ENCODE data around the gene ABCA1. TPM values are rescaled to one million over a fixed set of nuclear protein-coding genes. Genes with fewer than 3 reads are reported as not detected.
"Not testable (repeated sequence)": the region's sequence is repeated elsewhere in the genome, so short reads cannot be mapped to it uniquely, and the experiment has no call there.

Gene ABCA1
- total RNA-seq, 1 experiment from 2014 or later, result 0.04 TPM

- Histone ChIP-seq H3K27ac (no peak overlapping the region), H3K36me3 (no peaks in the 10 kb centered on the region), H3K27me3 (no peaks in the 10 kb centered on the region; the same call in 1 of the 2 replicates), H3K4me3 (no peak overlapping the region), H3K4me1 (no peaks in the 10 kb centered on the region), H3K9me3 (replicated peaks) (no peaks in the 10 kb centered on the region)
- no peak for DNase-seq
These were observed 149.2 kb downstream of the ABCA1 start for GRCh38 chr9:104778802-104779201.

- no peaks in the 10 kb centered on the region for H3K36me3 ChIP-seq
- no peak for DNase-seq
- no peak overlapping the region for H3K27ac ChIP-seq
- H3K9me3 ChIP-seq (replicated peaks), result no peaks in the 10 kb centered on the region
- H3K4me1 ChIP-seq, result no peaks in the 10 kb centered on the region; the same call in 1 of the 2 replicates
- no peak overlapping the region for H3K4me3 ChIP-seq
- no peaks in the 10 kb centered on the region; the same call in 1 of the 2 replicates for H3K27me3 ChIP-seq
These were observed 151.2 kb downstream of the ABCA1 start for GRCh38 chr9:104776797-104777196.

- no peaks in the 10 kb centered on the region; the same call in 1 of the 2 replicates for H3K27me3 ChIP-seq
- DNase-seq, result no peak
- no peaks in the 10 kb centered on the region for H3K9me3 ChIP-seq (replicated peaks)
- no peaks in the 10 kb centered on the region; the same call in 1 of the 2 replicates for H3K4me1 ChIP-seq
- no peaks in the 10 kb centered on the region for H3K36me3 ChIP-seq
- H3K27ac ChIP-seq, result no peak overlapping the region
- no peak overlapping the region for H3K4me3 ChIP-seq
These were observed 152.0 kb downstream of the ABCA1 start for GRCh38 chr9:104775976-104776375.

DNA sequence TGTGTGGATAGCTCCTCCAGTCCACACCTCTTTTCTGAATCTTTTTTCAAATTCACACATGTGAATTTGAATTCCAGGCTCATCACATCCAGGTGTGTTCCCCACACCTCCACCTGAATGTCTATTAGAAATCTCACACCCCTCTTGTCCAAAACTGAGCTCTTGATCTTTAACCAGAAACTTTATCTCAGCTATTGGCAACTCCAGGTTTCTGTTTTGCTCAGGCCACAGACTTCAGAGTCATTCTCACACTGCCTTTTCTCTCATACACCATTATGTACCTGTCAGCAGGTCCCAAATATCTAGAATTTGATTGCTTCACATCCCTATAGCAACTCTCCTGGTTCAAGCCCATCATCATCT is 152.4 kb downstream of the ABCA1 start:
- Histone ChIP-seq H3K36me3 (no peaks in the 10 kb centered on the region), H3K4me1 (no peaks in the 10 kb centered on the region; the same call in 1 of the 2 replicates), H3K27ac (no peak overlapping the region), H3K27me3 (no peaks in the 10 kb centered on the region; the same call in 1 of the 2 replicates), H3K4me3 (no peak overlapping the region), H3K9me3 (replicated peaks) (no peaks in the 10 kb centered on the region)
- no peak for DNase-seq

DNA sequence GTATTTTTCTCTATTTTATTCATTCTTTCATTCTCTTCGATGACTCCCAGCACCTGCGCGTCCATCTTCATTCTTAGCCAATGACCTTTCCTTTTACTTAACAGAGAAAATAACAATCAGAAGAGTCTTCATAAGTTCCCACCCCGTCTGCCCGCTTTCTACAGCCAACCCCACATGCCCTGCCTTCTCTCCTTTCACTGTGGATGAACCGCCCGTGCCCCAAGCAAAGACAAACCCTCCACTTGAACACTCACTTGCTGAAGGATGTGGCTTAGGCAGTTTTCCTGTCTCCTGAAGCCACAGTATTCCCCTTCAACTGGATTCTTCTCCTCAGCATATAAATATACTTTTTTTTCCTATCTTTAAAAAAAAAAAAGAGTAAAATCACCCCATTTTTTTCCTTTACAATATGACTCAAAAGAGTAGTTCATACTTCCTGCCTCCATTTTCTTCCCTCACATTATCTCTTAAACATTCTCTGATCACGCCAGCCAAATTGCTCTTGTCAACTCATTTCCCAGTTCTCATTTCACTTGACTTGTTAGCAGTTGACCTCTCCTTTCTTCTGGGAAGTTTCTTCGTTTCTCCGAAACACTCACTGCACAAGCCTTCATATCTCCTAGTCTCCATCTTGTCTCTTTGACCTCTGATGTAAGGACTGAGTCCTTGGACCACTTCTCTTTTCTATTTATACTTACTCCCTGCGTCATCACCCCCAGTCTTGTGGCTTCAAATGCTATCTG is 153.0 kb downstream of the ABCA1 start:
- H3K9me3 ChIP-seq (replicated peaks), result no peaks in the 10 kb centered on the region
- no peaks in the 10 kb centered on the region; the same call in 1 of the 2 replicates for H3K27me3 ChIP-seq
- no peaks in the 10 kb centered on the region for H3K36me3 ChIP-seq
- H3K27ac ChIP-seq, result no peak overlapping the region
- DNase-seq, result no peak
- no peak overlapping the region for H3K4me3 ChIP-seq
- H3K4me1 ChIP-seq, result no peaks in the 10 kb centered on the region; the same call in 1 of the 2 replicates

GRCh38 chr9:104774132-104774531 is 153.8 kb downstream of the ABCA1 start:
- H3K9me3 ChIP-seq (replicated peaks), result no peaks in the 10 kb centered on the region
- no peaks in the 10 kb centered on the region; the same call in 1 of the 2 replicates for H3K4me1 ChIP-seq
- no peak overlapping the region for H3K27ac ChIP-seq
- H3K27me3 ChIP-seq, result no peaks in the 10 kb centered on the region; the same call in 1 of the 2 replicates
- DNase-seq, result no peak
- H3K4me3 ChIP-seq, result no peak overlapping the region
- no peaks in the 10 kb centered on the region for H3K36me3 ChIP-seq

DNA sequence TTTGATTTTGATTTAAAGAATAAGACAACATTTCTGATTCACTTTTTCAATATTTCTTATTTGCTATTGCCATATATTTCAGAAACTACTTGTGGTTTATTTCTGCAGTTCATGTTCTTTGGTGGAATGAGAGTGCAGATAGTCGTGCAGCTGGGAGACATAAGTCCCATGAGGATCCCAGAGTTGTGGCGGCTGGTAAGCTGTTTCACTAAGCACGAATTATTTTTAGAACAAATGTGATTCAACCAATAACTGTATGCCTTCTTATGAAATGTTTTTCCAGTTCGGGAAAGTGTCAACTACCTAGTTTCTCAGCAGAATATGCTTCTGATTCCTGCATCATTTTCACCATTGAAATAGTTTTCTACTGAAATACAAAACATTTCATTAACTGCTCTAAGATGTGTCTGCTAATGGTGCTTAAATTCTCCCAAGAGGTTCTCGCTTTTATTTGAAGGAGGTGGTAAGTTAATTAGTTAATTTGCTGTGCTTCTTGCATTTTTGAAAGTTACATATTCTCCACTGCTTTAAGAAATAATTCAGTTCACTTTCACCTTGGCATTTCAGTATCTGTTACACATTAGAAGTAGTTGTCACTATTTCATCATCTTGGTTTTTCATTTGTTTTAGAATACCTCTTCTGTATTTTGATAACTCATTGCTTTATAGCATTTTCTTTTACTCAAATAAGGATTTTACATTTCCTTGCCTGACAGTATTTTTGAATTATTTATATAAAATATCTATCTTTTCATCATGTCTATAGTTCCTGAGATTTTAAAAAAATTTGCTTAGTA is 155.0 kb downstream of the ABCA1 start:
- Histone ChIP-seq H3K27ac (no peak overlapping the region), H3K27me3 (no peaks in the 10 kb centered on the region; the same call in 1 of the 2 replicates), H3K4me1 (no peaks in the 10 kb centered on the region; the same call in 1 of the 2 replicates), H3K4me3 (no peak overlapping the region), H3K36me3 (no peaks in the 10 kb centered on the region), H3K9me3 (replicated peaks) (no peaks in the 10 kb centered on the region)
- DNase-seq, result peak in 1 of 2 experiments; percentile 15

DNA sequence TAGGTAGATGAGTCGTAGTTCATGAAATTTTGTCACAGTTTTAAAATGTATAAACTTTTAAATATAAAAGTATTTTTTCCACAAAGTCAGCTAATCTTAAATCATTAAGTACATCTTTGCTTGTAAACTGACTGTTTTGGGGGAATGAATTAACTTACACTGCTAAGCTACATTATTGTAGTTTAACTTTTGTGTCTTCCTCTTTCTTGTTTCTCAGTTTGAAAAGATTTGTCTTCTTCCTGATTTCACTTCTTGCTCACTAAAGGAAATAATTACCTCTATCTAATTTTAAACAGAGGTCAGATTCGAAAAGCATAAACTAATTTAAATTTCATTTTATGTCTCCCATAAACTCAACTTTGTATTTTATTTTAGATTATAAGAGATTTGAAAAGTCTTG is 158.3 kb downstream of the ABCA1 start:
- Histone ChIP-seq H3K4me1 (no peaks in the 10 kb centered on the region; the same call in 1 of the 2 replicates), H3K27me3 (no peaks in the 10 kb centered on the region; the same call in 1 of the 2 replicates), H3K36me3 (no peaks in the 10 kb centered on the region), H3K4me3 (no peak overlapping the region), H3K27ac (no peak overlapping the region), H3K9me3 (replicated peaks) (no peaks in the 10 kb centered on the region)
- no peak for DNase-seq

GRCh38 chr9:104769029-104769428 is 158.9 kb downstream of the ABCA1 start:
- H3K27me3 ChIP-seq; H3K4me3 ChIP-seq; H3K4me1 ChIP-seq; H3K27ac ChIP-seq; DNase-seq; H3K36me3 ChIP-seq; H3K9me3 ChIP-seq (replicated peaks): not testable (repeated sequence)

GRCh38 chr9:104767507-104767906 is 160.4 kb downstream of the ABCA1 start:
- H3K4me3 ChIP-seq, result no peak overlapping the region
- H3K27ac ChIP-seq, result no peak overlapping the region
- H3K36me3 ChIP-seq, result no peaks in the 10 kb centered on the region
- no peaks in the 10 kb centered on the region; the same call in 1 of the 2 replicates for H3K4me1 ChIP-seq
- no peaks in the 10 kb centered on the region for H3K27me3 ChIP-seq
- no peak for DNase-seq
- no peaks in the 10 kb centered on the region for H3K9me3 ChIP-seq (replicated peaks)

DNA sequence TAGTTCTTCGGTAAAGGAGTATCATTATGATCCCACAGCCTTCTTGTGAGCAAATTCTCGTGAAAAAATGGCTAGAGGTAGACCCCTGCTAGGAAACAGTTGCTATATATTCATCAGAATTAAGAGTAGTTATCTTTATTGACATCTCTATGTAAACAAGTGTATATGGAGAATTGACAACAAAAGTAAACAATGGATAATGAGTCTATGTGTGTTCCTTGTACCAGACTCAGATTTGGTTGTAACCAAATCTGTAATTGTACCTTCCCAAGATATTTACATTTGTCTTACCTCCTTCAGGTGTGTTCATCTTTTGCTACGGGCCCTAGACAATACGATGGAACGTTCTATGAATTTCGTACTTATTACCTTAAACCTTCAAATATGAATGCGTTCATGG is 161.9 kb downstream of the ABCA1 start:
- Histone ChIP-seq H3K27ac (no peak overlapping the region), H3K9me3 (replicated peaks) (no peaks in the 10 kb centered on the region), H3K4me1 (no peaks in the 10 kb centered on the region), H3K4me3 (no peak overlapping the region), H3K36me3 (no peaks in the 10 kb centered on the region), H3K27me3 (no peaks in the 10 kb centered on the region)
- no peak for DNase-seq

DNA sequence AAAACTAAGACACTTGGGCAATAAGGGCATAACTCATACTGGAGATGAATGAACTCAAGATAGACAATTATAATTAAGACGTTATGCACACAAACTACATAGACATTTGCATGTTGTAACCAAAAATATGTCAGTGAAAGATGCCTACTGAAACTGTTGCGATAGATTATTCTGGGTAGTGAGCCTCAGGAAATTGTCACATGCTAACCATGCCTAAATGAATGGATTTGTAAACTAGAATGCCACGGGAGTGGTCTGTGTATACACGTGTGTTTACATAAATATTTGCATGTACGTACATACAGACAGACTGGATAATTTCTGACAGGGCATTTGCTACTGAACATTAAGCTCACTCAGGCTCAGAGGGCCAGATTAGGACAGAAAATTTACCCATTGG is 162.8 kb downstream of the ABCA1 start:
- no peak for DNase-seq
- Histone ChIP-seq H3K9me3 (replicated peaks) (no peaks in the 10 kb centered on the region), H3K27me3 (no peaks in the 10 kb centered on the region)

GRCh38 chr9:104758974-104759373 is 169.0 kb downstream of the ABCA1 start:
- Histone ChIP-seq H3K9me3 (replicated peaks) (no peaks in the 10 kb centered on the region), H3K36me3 (peaks cover 9% of the 10 kb centered on the region; the same call in 1 of the 2 replicates), H3K4me3 (no peak overlapping the region), H3K27ac (no peak overlapping the region), H3K4me1 (peaks cover 8% of the 10 kb centered on the region), H3K27me3 (no peaks in the 10 kb centered on the region)
- peak; percentile 44 to 63 for DNase-seq

More for the DNA sequence above, 162.8 kb downstream of the ABCA1 start:
- H3K36me3 ChIP-seq, result no peaks in the 10 kb centered on the region
- H3K4me3 ChIP-seq, result no peak overlapping the region
- H3K27ac ChIP-seq, result no peak overlapping the region
- H3K4me1 ChIP-seq, result no peaks in the 10 kb centered on the region

- no peak overlapping the region for H3K27ac ChIP-seq
These were observed 177.7 kb downstream of the ABCA1 start for GRCh38 chr9:104750185-104750767.

More at GRCh38 chr9:104750185-104750767, 177.7 kb downstream of the ABCA1 start:
- H3K4me3 ChIP-seq, result no peak overlapping the region
- no peaks in the 10 kb centered on the region for H3K27me3 ChIP-seq
- H3K9me3 ChIP-seq (replicated peaks), result no peaks in the 10 kb centered on the region
- H3K4me1 ChIP-seq, result peaks cover 10% of the 10 kb centered on the region
- DNase-seq, result no peak
- H3K36me3 ChIP-seq, result 0 out of 2 replicates have a peak, but pooled peaks cover 9% of the 10 kb centered on the region

All from SJCRH30 (cell line).